ENCODE results near the gene U2AF2.

U2AF2 gene

GRCh38 chr19:55684946-55685681, 30.3 kb downstream of the U2AF2 start:
- no peak for DNase-seq (ENCODE audit: extremely low read depth, low read depth)
- no peak for TF ChIP-seq CTCF (IDR thresholded peaks at IDR 0.05; ENCODE audit: low read depth, low read length)

- DNase-seq (ENCODE audit: extremely low read depth, low read depth), result no peak
These were observed 30.9 kb downstream of the U2AF2 start for GRCh38 chr19:55685776-55686175.

GRCh38 chr19:55686311-55687050, 31.6 kb downstream of the U2AF2 start:
- no peak for DNase-seq (ENCODE audit: extremely low read depth, low read depth)

More at GRCh38 chr19:55685776-55686175, 30.9 kb downstream of the U2AF2 start:
- no peak for TF ChIP-seq CTCF (IDR thresholded peaks at IDR 0.05; ENCODE audit: low read depth, low read length)

GRCh38 chr19:55687281-55688201, 32.7 kb downstream of the U2AF2 start:
- DNase-seq (ENCODE audit: extremely low read depth, low read depth), result no peak
- TF ChIP-seq CTCF (IDR thresholded peaks at IDR 0.05; ENCODE audit: low read depth, low read length), result no peak

More at GRCh38 chr19:55686311-55687050, 31.6 kb downstream of the U2AF2 start:
- no peak for TF ChIP-seq CTCF (IDR thresholded peaks at IDR 0.05; ENCODE audit: low read depth, low read length)

- TF ChIP-seq CTCF (IDR thresholded peaks at IDR 0.05; ENCODE audit: low read depth, low read length), result no peak
- no peak for DNase-seq (ENCODE audit: extremely low read depth, low read depth)
These were observed 33.8 kb downstream of the U2AF2 start for GRCh38 chr19:55688422-55689218.

- DNase-seq (ENCODE audit: extremely low read depth, low read depth), result no peak
- no peak for TF ChIP-seq CTCF (IDR thresholded peaks at IDR 0.05; ENCODE audit: low read depth, low read length)
These were observed 34.7 kb downstream of the U2AF2 start for GRCh38 chr19:55689411-55690108.
